ELF-1 (cell line): ENCODE results near the gene DARS1.
"Not testable (repeated sequence)": the region's sequence is repeated elsewhere in the genome, so short reads cannot be mapped to it uniquely, and the experiment has no call there.

Source experiments
- DNase-seq: peaks from one replicate; pipeline ENCODE4 v3.0.0-alpha.2; 2016; ENCODE audit warnings: low read depth, low spot score

DARS1 gene

DNA sequence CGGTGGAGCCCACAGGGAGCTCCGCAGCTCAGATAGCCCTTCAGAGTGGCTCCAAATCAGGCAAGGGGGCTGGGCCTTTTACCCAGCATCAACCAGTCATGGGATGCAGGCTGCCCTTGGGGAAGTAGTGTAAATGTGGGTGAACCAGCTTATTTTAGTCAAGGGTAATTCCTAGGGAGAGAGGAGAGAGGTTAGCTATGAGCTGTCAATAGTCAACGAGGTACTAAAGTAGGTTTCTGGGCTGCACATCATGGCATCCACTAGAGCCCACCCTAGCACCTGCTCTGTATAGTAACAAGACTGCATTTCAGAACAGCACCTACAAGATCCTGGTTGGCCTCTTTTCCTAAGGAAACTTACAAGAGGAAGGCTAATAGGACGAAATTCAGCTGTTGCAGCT lies 99.7 kb downstream of the DARS1 start:
- no peak for DNase-seq

DNA sequence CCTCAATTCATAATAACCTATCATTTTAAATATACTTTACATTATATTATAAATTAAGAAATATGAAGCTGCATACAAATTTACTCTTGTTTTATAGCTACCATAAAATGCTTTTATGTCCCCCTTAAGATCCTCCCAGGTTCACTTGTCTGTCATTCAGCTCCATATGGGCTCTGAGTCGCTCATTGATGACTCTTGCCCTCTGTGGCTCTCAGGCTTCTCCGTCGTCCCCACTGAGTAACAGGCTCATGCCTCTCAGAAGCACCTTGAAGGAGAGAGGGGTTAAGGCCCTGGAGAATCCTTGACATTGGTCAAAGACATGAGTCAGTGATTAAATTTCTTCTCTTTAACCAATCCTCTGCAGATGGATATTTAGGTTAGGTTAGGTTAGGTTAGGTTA lies 103.0 kb downstream of the DARS1 start:
- DNase-seq, result no peak

DNA sequence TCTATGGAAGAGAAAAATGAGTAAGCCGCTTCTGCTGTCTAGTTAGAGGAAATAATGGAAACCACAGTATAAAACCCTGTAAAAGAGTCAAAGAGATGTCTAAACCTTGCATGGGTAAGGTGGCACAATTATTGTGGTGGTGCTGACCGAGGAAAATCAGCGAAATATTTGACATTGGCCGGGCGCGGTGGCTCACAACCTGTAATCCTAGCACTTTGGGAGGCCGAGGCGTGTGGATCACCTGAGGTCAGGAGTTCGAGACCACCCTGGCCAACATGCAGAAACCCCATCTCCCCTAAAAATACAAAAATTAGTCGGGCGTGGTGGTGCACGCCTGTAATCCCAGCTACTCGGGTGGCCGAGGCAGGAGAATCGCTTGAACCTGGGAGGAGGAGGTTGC lies 108.7 kb downstream of the DARS1 start:
- DNase-seq, result not testable (repeated sequence)

DNA sequence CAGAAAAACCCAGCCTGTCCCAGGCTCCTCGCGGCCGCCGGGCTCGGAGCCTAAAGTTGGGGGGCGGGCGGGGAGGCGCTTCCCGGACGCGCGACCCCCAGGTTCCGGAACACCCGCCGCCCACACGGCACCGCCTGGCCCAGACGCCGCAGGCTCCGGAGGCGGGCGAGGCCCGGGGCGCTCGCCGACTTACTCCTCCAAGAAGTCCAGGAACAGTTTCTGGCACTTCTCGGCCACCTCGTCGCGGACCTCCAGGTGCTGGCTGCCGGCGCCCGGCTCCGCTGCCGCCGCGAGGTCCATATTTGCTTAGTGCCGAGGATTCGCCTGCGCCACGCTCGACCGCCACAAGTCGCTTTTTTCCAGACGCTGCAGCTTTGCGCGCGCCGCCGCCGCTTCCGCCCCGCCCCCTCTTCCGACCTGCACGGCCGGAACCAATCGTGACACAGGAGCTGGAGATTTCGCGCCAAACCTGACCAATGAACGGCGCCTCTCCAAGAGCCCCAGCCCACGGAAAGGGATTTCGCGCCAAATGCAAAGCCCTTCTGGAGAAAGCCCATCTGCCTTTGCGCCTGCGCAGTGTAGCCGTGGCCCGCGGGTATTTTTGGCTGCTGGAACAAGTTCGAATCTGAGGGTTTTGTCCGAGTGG lies 109.2 kb downstream of the DARS1 start, which contains the start of gene MCM6:
Gene MCM6, minus strand, starts transcription at position 378 of the 646 bp plus-strand sequence. Its CDS starts 78 bp downstream, at position 300.
- DNase-seq, result peak; percentile 99

DNA sequence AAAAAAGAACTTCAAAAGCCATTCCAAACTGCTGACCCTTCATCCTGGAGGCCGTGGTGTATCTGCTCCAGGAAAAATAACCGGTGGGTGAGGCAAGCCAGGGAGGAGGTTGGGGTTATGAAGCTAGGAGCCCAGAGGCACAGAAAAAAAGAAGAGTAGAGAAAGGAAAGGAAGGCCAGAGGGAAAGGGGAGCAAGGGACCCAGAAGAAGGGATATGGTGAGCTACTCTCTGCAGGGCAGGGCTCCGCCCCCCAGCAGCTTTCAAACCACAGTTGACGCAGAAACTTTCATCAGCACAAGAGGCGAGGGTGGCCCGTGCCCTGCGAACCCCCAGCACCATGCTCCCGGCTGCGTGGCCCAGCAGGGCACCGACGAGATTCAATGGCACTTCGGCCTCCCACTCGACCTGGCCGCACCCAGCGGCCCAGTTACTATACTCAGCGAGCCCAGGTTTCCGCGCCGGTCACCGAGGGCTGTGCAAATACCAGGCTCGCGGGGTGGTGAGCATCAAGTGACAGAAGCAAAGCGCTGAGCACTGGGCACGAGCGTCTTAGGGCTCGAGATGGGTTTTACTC lies 109.8 kb downstream of the DARS1 start:
- DNase-seq, result peak; percentile 74

DNA sequence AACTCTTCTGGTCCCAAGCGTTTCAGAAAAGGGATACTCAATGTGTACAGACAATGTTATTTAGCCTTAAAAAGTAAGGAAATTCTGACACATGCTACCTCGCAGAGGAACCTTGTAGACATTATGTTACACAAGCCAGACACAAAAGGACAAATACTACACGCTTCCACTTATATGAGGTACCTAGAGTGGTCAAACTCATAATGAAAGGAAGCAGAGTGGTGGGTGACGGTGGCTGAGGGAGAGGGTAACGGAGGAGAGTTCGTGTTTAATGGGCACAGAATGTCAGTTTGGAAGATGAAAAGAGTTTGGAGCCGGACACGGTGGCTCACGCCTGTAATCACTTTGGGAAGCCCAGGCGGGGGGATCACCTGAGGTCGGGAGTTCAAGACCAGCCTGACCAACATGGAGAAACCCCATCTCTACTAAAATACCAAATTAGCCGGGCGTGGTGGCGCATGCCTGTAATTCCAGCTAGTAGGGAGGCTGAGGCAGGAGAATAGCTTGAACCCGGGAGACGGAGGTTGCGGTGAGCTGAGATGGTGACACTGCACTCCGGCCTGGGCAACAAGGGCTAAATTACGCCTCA lies 110.6 kb downstream of the DARS1 start:
- peak; percentile 24 for DNase-seq

DNA sequence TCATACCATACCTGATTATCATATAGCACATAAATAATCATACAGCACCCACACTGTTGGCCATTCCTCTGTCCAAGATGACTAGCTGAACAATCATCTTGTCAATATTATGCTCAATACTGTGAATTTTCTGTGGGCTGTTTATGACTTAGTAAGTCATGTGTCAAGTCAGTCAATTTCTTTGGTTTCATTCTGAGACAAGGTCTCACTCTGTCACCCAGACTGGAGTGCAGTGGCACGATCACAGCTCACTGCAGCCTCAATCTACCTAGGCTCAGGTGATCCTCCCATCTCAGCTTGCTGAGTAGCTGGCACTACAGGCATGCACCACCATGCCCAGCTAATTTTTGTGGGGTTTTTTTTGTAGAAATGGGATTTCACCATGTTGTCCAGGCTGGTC lies 114.9 kb downstream of the DARS1 start:
- no peak for DNase-seq

GRCh38 chr2:135863233-135863632 lies 122.2 kb downstream of the DARS1 start:
- DNase-seq, result no peak

GRCh38 chr2:135862718-135863117 lies 122.7 kb downstream of the DARS1 start:
- no peak for DNase-seq
